ENCODE data around the gene HEMGN. TPM values are rescaled to one million over a fixed set of nuclear protein-coding genes. Genes with fewer than 3 reads are reported as not detected.

The HEMGN gene
- total and polyA plus RNA-seq, 2 of the 13 experiments (the other 11 are each of a cell fraction or from before 2014, with no cell fraction given), result not detected

- TF ChIP-seq ZSCAN5A (CRISPR knock-in tag; IDR thresholded peaks at IDR 0.05; ENCODE audit: borderline replicate concordance) (no peak), MATR3 (CRISPR knock-in tag; IDR thresholded peaks at IDR 0.05) (no peak), CENPT (CRISPR knock-in tag; IDR thresholded peaks at IDR 0.05; ENCODE audit: low read depth) (no peak)
These were observed 26.9 kb upstream of the HEMGN start (continued) for GRCh38 chr9:97964901-97965300.

- TF ChIP-seq MAFF (IDR thresholded peaks at IDR 0.05; ENCODE audit: low read depth, low read length) (0 out of 2 replicates have a peak, but pooled peaks have one; percentile 45), MAFK (conservative IDR thresholded peaks at IDR 0.05 in 1 of 2, IDR thresholded peaks at IDR 0.05 in 1 of 2; ENCODE audit: low read length in 2 of 2) (peak in 1 of 2 experiments; percentile 53; a peak in 2 of 4 replicates)
- TF ChIP-seq, protein P1, sequence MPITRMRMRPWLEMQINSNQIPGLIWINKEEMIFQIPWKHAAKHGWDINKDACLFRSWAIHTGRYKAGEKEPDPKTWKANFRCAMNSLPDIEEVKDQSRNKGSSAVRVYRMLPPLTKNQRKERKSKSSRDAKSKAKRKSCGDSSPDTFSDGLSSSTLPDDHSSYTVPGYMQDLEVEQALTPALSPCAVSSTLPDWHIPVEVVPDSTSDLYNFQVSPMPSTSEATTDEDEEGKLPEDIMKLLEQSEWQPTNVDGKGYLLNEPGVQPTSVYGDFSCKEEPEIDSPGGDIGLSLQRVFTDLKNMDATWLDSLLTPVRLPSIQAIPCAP (CRISPR knock-in tag; IDR thresholded peaks at IDR 0.05; ENCODE audit: low read depth), result no peak
- no peak overlapping the region for H3K4me2 ChIP-seq (ENCODE audit: low read depth, low read length)
- no peaks in the 10 kb centered on the region for H3K9me3 ChIP-seq (ENCODE audit: low read length)
- H3K36me3 ChIP-seq (replicated peaks in 1 of 2; ENCODE audit: control insufficient read depth in 1 of 2, insufficient read depth in 2 of 2, low read length in 2 of 2), result no peaks in the 10 kb centered on the region
- H4K20me1 ChIP-seq (ENCODE audit: insufficient read depth, low read length), result no peaks in the 10 kb centered on the region
- WGBS (ENCODE audit: low lambda C conversion rate), result 17% methylated on average over 2 of the region's 2 CpGs
- peaks cover 0 to 26% of the 10 kb centered on the region in 2 experiments; a peak in 2 of 5 replicates for H3K27me3 ChIP-seq (ENCODE audit: control insufficient read depth in 1 of 2, insufficient read depth in 2 of 2, low read length in 2 of 2)
- FAIRE-seq (no peak), ATAC-seq (no peak), DNase-seq (ENCODE audit: low spot score) (no peak)
- H3K27ac ChIP-seq (ENCODE audit: extremely low read length, insufficient read depth, low read length), result no peak overlapping the region
- no TSS peak for BruUV-seq (replicated peaks)
- intact Hi-C loops (cut with micrococcal nuclease; ENCODE audit: unreplicated experiment) (no loop called here), in situ Hi-C loops (cut with HindIII; ENCODE audit: extremely low pct_ligation_motif_present, low pct_unique_long_range_greater_than_20kb) (no loop called here)
- no peaks in the 10 kb centered on the region for H3K4me1 ChIP-seq (ENCODE audit: insufficient read depth, low read length)
- no peak overlapping the region for H3K9ac ChIP-seq (ENCODE audit: insufficient read depth, low read depth, low read length)
- H3K79me2 ChIP-seq (ENCODE audit: insufficient read depth, low read length), result no peaks in the 10 kb centered on the region
- no peak overlapping the region for H2AFZ ChIP-seq (ENCODE audit: low read length)
- H3K4me3 ChIP-seq (replicated peaks in 1 of 3; ENCODE audit: insufficient read depth in 1 of 3, low read depth in 2 of 3, low read length in 3 of 3), result no peak overlapping the region
- POLR2A ChIA-PET, result no interaction called here
- CTCF ChIA-PET (ENCODE audit: low intra/inter-chr PET ratio, low total read pairs), result no interaction called here
These were observed 25.3 kb upstream of the HEMGN start for GRCh38 chr9:97963232-97963631.
